Osteoblast (primary cell): ENCODE measurements around the gene TBC1D24. TPM values are rescaled to one million over a fixed set of nuclear protein-coding genes. Genes with fewer than 3 reads are reported as not detected.

ENCODE experiments used
- DNase-seq: peaks from one replicate; pipeline ENCODE4 v3.0.0; 2011; ENCODE audit warnings: low spot score, mixed read lengths; ENCODE audit not compliant: insufficient read length; ENCODE audit errors: missing footprints
- H2AFZ ChIP-seq: 2 replicates; pipeline ENCODE4 v1.6.0; 2011; ENCODE audit warnings: mild to moderate bottlenecking, low read length
- H3K27ac ChIP-seq: 2 replicates; pipeline ENCODE4 v1.5.1; 2011; ENCODE audit warnings: mild to moderate bottlenecking, low read depth, low read length, moderate library complexity
- H3K27me3 ChIP-seq: 2 replicates; pipeline ENCODE4 v1.6.0; 2012; ENCODE audit warnings: mild to moderate bottlenecking, control low read depth, inconsistent platforms, low read length, moderate library complexity; ENCODE audit not compliant: insufficient read depth
- H3K36me3 ChIP-seq: 2 replicates; pipeline ENCODE4 v1.5.1; 2011; ENCODE audit warnings: mild to moderate bottlenecking, low read length, control low read depth, moderate library complexity; ENCODE audit not compliant: insufficient read depth
- H3K4me1 ChIP-seq: 2 replicates; pipeline ENCODE4 v1.5.1; 2011; ENCODE audit warnings: mild to moderate bottlenecking, low read length, control low read depth, moderate library complexity; ENCODE audit not compliant: insufficient read depth
- H3K4me2 ChIP-seq: 2 replicates; pipeline ENCODE4 v1.6.0; 2011; ENCODE audit warnings: mild to moderate bottlenecking, low read length; ENCODE audit not compliant: insufficient read depth
- H3K4me3 ChIP-seq: fragments of 200-600 bp; sonication (generic); 3 replicates; pipeline ENCODE4 v1.5.1; 2012; ENCODE audit warnings: mild to moderate bottlenecking, low read length, inconsistent platforms; ENCODE audit not compliant: insufficient read depth
- H3K79me2 ChIP-seq: 2 replicates; pipeline ENCODE4 v1.6.0; 2012; ENCODE audit warnings: mild to moderate bottlenecking, low read length, control low read depth, inconsistent platforms; ENCODE audit not compliant: insufficient read depth
- H3K9me3 ChIP-seq: 2 replicates; pipeline ENCODE4 v1.5.1; 2011; ENCODE audit warnings: low read depth, low read length, control low read depth
- H4K20me1 ChIP-seq: 2 replicates; pipeline ENCODE4 v1.6.0; 2012; ENCODE audit warnings: mild to moderate bottlenecking, low read length, control low read depth; ENCODE audit not compliant: insufficient read depth
- CTCF ChIP-seq: IDR thresholded peaks from 2 replicates; pipeline ENCODE4 v1.5.1; 2011; ENCODE audit warnings: mild to moderate bottlenecking, low read depth, low read length, moderate library complexity; ENCODE audit errors: extremely low read depth
- total RNA-seq: library from RNA; depleted of rRNA; stranded (reverse); fragments of >200 nt; gene quantifications from 2 replicates; pipeline ENCODE4 v1.2.3, GENCODE V29; 2012

TBC1D24 gene
- total RNA-seq, 1 donor, result 16.6 TPM

GRCh38 chr16:2467528-2468232 lies 7.2 kb upstream of the TBC1D24 start:
- peak overlapping the region; percentile 87 for H3K4me2 ChIP-seq
- no peaks in the 10 kb centered on the region for H3K27me3 ChIP-seq
- H4K20me1 ChIP-seq, result peaks cover 3% of the 10 kb centered on the region
- peak; percentile 100 for DNase-seq
- no peaks in the 10 kb centered on the region for H3K36me3 ChIP-seq
- H2AFZ ChIP-seq, result no peak overlapping the region
- no peak for TF ChIP-seq CTCF
- peak overlapping the region; percentile 71 for H3K4me3 ChIP-seq
- H3K27ac ChIP-seq, result no peak overlapping the region
- H3K79me2 ChIP-seq, result no peaks in the 10 kb centered on the region
- no peaks in the 10 kb centered on the region for H3K9me3 ChIP-seq
- peaks cover 8% of the 10 kb centered on the region for H3K4me1 ChIP-seq

GRCh38 chr16:2468233-2468724 lies 6.6 kb upstream of the TBC1D24 start:
- DNase-seq, result peak; percentile 94
- TF ChIP-seq CTCF, result no peak
- peaks cover 3% of the 10 kb centered on the region for H4K20me1 ChIP-seq

GRCh38 chr16:2468725-2469398 lies 6.1 kb upstream of the TBC1D24 start:
- no peaks in the 10 kb centered on the region for H3K9me3 ChIP-seq
- H3K4me3 ChIP-seq, result peak overlapping the region; percentile 71
- no peak overlapping the region for H3K27ac ChIP-seq
- no peaks in the 10 kb centered on the region for H3K79me2 ChIP-seq
- no peak for TF ChIP-seq CTCF
- no peaks in the 10 kb centered on the region for H3K27me3 ChIP-seq
- H4K20me1 ChIP-seq, result peaks cover 3% of the 10 kb centered on the region
- no peak overlapping the region for H2AFZ ChIP-seq
- peaks cover 8% of the 10 kb centered on the region for H3K4me1 ChIP-seq
- peak; percentile 95 for DNase-seq
- H3K36me3 ChIP-seq, result no peaks in the 10 kb centered on the region
- H3K4me2 ChIP-seq, result peak overlapping the region; percentile 87

More at GRCh38 chr16:2468233-2468724, 6.6 kb upstream of the TBC1D24 start:
- Histone ChIP-seq H3K4me2 (peak overlapping the region; percentile 87), H3K4me1 (peaks cover 8% of the 10 kb centered on the region), H3K4me3 (peak overlapping the region; percentile 71), H3K79me2 (no peaks in the 10 kb centered on the region), H3K27me3 (no peaks in the 10 kb centered on the region), H3K27ac (no peak overlapping the region), H3K36me3 (no peaks in the 10 kb centered on the region), H2AFZ (no peak overlapping the region), H3K9me3 (no peaks in the 10 kb centered on the region)
